ENCODE results near the gene SPINT3.
"Not testable (repeated sequence)": the region's sequence is repeated elsewhere in the genome, so short reads cannot be mapped to it uniquely, and the experiment has no call there.

The SPINT3 gene

GRCh38 chr20:45501600-45501999 is 13.8 kb downstream of the SPINT3 start:
- no peak for DNase-seq

- no peak for DNase-seq
These were observed 15.4 kb downstream of the SPINT3 start for GRCh38 chr20:45500022-45500421.

GRCh38 chr20:45497971-45498494 is 17.4 kb downstream of the SPINT3 start:
- no peak for DNase-seq

DNA sequence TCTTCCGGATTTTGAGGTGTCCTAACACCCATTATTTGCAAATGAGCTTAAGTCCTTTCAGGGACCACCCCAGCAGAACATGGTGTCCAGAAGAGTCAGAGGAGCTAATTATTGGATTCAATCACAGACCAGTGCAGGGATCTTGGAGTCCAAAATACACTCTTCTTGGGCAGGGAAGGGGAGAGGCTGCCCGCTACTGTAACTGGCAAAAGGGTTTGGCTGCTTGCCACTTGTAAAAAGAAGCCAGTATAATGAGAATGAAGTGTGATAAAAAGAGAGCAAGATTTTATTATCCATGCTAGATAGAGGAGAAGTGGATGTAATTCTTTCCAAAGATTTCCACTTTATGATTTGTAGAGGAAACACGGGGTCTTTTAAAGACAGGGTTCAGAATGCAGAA is 19.3 kb downstream of the SPINT3 start:
- DNase-seq, result no peak

DNA sequence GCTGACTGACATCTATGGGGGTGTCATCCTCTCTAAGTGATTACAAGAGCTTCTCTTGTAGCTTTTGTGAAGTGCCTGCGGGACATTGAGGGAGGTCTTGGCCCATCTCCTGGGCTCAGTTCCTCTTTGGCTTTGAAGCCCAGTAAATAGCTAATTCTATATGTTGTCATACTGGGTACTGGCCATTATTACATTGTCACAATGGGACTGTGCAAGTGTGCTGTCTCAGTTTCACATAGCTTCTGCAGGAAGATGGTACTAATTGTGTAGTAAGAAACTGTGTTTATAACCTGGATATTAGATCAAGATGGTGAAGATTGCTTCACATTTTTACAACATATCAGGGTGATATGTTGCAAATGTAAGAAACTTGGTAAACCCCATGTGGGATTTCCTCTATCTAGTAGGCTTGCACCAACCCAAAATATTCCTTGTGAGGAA is 19.9 kb downstream of the SPINT3 start:
- peak; percentile 82 for DNase-seq

- DNase-seq, result no peak
These were observed 26.3 kb downstream of the SPINT3 start for GRCh38 chr20:45489083-45489531.

- DNase-seq, result no peak
These were observed 28.2 kb downstream of the SPINT3 start for GRCh38 chr20:45487231-45487635.

DNA sequence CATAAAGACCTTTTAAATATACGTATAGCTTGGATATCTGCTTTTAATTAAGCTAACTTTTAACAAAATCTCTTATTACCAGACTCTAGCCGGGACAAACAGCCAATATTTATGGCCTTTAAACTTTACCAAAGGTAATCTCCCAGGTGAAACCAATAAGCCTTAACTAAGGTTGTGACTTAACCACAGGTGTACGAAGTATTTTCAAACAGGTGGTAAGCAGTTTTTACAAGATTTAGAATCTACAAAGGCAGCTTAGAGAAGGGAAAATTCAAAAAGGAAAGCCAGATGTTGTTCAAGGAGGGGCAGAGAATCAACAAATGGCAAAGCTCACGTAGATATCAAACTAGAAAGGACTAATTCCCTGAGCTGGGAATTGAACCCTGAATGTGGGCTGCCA is 30.0 kb downstream of the SPINT3 start:
- DNase-seq, result no peak

GRCh38 chr20:45484676-45485075 is 30.7 kb downstream of the SPINT3 start:
- DNase-seq, result no peak

- no peak for DNase-seq
These were observed 35.6 kb downstream of the SPINT3 start for GRCh38 chr20:45479822-45480221.

GRCh38 chr20:45477530-45478148 is 37.8 kb downstream of the SPINT3 start:
- not testable (repeated sequence) for DNase-seq

DNA sequence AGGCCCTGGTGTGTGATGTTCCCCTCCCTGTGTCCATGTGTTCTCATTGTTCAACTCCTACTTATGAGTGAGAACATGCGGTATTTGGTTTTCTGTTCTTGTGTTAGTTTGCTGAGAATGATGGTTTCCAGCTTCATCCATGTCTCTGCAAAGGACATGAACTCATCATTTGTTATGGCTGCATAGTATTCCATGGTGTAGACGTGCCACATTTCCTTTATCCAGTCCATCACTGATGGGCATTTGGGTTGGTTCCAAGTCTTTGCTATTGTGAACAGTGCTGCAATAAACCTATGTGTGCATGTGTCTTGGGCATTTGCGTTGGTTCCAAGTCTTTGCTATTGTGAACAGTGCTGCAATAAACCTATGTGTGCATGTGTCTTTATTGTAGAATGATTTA is 43.1 kb downstream of the SPINT3 start:
- not testable (repeated sequence) for DNase-seq

DNA sequence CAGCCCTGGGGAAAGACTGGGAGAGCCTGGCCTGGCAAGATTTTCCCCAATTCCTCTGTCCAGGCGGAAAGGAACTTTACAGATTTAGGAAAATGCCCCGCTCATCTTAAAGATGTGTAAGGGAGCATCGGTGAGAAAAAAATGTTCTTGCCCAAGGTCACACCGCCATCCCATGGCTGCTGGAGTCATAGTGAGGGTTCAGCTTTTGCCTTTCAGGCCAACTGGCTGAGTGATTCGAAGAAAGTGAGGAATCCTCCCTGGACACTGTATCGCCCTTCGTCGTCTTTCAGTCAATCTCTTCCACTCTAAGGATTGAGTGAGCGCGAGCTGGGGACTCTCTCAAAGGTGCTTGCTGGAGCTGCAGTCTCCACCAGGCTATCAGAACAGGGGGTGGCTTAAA is 44.5 kb downstream of the SPINT3 start:
- no peak for DNase-seq

GRCh38 chr20:45470262-45470931 is 45.0 kb downstream of the SPINT3 start:
- DNase-seq, result no peak

- DNase-seq, result no peak
These were observed 45.8 kb downstream of the SPINT3 start, which contains the start of gene WFDC2 for GRCh38 chr20:45469336-45470261. Gene WFDC2 (plus strand): TSS chr20:45469753. CDS start chr20:45469782, 29 bp downstream.

DNA sequence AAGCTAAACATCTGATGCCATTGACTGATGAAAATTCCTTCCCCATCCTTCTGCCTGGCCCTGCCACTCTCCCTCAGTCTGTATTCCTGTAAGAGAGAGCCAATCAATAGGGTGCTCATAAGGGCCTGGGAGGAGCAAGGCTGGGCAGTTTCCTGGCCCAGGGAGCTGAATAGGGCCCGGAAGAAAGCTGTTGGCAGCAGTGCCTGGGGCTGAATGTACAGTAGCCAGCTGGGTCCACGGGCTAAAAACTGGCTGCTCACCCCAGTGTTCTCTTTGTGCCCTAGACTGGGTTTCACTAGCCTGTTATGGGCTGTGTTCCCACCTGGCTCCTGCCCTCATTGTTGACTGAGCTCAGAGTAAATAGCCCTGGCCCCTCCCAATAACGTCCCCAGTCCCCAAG is 47.6 kb downstream of the SPINT3 start:
- DNase-seq, result no peak

DNA sequence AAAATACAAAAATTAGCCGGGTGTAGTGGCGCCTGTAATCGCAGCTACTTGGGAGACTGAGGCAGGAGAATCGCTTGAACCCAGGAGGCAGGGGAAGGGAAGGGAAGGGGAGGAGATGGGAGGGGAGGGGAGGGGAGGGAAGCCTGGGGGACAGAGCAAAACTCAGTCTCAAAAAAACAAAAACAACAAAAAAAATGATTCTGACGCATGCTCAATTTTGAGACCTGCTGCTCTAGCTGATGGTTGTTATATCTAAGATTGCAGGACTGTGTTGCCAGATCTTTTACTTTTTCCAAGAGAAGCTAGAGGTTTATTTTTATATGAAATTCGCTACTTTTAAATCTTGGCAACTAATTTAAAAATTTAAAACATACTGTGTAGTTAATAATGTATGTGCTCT is 48.2 kb downstream of the SPINT3 start:
- no peak for DNase-seq

- peak; percentile 92 for DNase-seq
These were observed 49.7 kb downstream of the SPINT3 start for GRCh38 chr20:45465491-45466266.

- DNase-seq, result no peak
These were observed 51.7 kb downstream of the SPINT3 start for GRCh38 chr20:45463709-45464108.

- DNase-seq, result no peak
These were observed 52.5 kb downstream of the SPINT3 start for GRCh38 chr20:45462711-45463509.

Measured in MV-4-11 (cell line).